ENCODE data around the gene CLCNKB.

CLCNKB gene

DNA sequence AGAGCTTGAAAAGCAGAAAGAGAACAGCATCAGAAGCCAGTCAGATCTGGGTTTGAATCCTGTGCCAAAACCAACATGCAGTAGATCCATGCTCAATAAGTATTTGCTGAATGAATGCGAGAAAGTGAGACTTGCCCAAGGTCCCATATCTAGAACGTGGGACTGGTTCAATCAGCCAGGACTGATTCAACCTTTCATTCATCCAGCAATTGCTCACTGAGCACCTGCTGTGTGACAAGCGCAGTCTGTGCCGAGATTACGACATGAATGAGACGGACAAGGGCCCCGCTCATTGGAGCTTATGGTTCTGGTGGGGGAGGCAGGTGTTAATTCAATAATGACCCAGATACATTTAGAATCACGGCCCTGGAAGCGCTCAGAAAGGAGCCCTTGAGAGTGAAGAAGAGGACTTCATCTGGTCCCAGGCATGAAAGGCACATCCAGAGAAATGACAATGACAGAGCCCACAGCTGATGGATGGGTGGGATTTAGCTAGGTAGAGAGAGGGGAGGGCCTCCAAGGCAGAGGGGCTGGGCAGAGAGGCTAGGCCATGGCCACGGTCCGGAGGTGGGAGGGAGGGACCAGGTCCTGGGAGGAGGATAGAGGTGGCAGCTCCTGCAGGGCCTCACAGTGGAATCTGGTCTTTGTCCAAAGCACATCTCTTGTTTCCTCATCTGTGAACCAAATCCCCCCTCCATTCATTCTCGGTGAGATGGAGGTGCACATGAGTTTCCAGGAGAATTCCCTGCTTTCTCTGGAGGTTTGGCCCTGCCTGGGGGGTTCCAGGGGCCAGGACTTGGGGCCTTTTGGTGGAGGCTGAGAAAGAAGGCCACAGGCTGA, 34.0 kb downstream of the CLCNKB start:
- DNase-seq = no peak

GRCh38 chr1:16078925-16079656, 35.5 kb downstream of the CLCNKB start:
- peak; percentile 66 for DNase-seq

- DNase-seq = no peak
Observed at GRCh38 chr1:16080422-16081150, 37.0 kb downstream of the CLCNKB start.

- DNase-seq = no peak
Observed at GRCh38 chr1:16081636-16082035, 38.1 kb downstream of the CLCNKB start.

- DNase-seq = peak; percentile 37
Observed at GRCh38 chr1:16082283-16083038, 38.9 kb downstream of the CLCNKB start.

DNA sequence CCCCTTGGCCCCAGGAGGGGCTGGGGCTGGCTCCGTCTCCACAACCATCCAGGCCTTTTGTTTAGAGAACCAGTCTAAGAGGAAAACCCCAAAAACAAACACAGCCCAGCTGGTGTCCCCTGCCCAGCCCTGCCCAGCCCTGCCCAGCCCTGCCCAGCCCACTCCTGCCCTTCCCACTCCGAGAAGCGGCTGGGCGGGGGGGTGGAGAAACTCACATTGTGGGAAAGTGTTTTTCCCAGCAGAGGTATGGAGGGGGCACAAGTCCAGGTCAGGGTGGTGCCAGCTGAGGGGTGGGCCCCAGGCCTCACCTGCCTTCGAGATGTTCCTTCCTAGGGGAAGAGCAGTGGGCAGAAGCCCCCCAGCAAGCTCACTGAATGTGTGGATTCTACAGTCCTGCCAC, 39.9 kb downstream of the CLCNKB start:
- DNase-seq = no peak

GRCh38 chr1:16085522-16085921, 41.9 kb downstream of the CLCNKB start:
- DNase-seq = no peak

GRCh38 chr1:16087733-16088132, 44.2 kb downstream of the CLCNKB start:
- DNase-seq = no peak

DNA sequence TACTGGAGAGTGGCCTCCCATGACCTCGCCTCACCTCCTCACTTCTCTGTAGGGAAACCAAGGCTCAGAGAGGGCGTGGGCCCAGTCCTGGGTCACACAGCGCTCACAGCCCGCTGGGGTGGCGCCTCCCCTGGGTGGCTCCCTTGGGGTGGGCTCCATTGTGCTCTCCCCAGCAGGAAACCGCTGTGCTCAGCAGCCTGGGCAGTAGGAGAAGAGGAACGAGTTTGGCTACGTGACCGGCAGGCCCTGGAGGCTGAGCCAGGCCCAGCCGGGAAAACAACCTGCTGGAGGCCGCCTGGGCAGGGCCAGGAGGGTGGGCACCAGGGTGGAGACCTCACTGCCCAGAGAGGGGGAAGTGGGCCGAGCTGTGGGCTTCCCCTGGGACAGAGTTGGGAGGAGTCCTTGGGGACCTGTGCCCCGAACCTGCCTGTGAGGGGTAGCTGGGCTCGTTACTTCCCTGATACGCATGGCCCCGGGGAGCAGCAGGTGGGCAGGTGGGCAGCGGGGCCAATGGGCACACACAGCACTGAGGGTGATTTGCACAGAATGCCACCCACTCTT, 44.8 kb downstream of the CLCNKB start:
- DNase-seq = no peak

- DNase-seq = no peak
Observed at GRCh38 chr1:16088996-16089395, 45.4 kb downstream of the CLCNKB start.

DNA sequence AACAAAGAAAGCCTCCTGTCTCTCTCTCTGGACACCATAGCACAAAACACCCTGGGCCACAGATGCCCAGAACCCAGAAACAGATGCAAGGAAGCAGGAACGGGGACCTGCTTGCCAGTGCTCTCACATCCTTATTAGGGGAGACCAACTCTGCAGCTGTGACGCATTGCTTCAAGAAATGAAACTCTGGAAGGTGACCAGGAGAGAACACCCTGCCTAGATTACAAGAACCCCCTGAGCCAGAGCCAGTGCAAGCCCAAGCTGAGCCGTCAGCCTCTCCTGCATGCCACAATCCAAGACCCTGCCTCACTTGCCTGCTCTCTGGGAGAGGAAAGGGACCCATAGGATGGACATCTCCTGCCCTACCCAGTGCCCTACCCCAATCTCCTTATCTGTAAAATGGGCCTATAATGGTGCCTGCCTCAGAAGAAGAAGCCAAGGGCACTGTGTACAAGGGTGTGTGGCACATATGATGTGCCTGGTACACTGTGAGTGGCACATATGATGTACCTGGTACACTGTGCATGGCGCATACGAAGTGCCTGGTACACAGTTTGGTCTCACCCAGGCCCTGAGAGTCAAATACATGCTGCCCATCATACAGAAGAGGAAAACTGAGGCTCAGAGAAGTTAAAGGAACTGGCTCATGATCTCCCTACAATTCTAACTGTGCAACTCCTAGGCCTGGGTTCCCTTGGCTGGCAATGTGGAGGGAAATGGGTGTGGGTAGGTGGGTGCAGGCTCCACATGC, 46.7 kb downstream of the CLCNKB start:
- no peak for DNase-seq

DNA sequence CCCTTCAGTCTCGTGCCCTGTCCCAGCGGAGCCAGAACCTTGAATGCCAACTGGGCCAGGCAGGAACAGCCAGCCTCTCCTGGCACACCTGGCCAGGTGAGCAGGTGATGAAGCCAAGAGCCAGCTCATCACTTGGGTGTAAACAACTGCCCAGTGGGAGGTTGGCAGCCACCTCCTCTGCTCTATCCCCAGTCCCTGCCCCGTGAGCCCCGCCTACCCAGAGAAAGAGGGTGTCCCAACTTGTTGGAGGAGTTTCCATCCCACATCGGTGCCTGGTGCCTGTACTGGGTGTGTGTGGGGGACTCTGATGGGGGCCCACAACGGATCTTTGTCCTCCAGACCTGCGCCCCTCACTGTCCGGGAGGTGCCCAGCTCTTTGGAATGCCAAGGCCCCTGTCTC, 47.7 kb downstream of the CLCNKB start:
- DNase-seq = no peak

DNA sequence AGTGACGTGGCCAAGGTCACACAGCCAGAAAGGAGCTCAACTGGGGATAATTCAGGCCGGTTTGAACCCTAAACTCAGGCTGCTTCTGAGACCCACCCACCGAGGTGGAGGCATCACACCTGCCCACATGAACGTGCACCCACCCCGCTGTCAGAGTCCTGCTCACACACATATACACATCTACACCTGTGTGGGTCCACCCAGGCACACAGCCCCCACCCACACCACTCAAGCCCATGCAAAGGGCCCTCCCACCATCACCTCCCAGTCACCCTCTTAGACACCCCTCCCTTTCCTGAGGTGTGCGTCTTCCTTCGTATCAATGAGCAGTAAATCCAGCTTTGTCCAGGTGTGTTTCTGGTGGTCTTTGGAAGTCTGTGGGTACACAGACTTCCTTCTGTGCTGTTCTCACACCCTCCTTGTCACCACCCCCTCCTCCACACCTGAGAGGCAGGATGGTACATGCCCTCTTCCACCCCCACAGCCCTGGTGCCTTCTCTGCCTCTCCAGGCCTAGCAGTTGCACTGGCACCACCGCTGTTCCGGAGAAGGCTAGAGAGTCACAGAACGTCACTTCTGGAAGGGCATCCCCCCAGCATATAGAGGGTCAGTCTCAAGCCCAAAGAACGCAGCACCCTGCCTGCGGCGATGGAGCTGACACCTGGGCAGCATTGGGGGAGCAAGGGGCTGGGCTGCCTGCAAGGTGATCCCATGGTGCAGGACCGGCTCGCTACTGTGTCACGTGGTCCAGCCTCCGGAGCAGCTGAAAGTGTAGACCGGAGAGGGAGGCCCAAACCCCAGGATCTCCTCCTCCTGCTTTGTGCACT, 48.7 kb downstream of the CLCNKB start:
- no peak for DNase-seq

DNA sequence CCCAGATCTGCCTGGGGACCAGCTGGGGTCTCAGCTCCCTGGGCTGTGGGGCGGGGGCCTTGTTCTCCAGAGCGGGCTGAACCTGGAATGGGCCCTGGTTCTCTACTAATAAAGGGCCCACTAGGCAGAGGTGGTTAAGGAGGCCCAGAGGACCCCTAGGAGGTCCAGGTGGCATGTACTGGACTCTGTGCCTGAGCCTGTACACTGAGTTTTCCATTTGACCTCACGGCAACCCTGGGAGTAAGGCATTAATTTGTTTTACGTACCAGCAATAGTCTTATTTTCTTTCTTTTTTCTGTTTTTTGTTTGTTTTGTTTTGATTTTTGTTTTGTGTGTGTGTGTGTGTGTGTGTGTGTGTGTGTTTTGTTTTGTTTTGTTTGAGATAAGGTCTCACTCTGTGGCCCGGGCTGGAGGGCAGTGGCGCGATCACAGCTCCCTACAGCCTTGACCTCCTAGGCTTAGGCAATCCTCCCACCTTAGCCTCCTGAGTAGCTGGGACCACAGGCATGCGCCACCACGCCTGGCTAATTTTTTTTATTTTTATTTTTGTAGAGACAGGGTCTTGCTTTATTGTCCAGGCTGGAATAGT, 49.4 kb downstream of the CLCNKB start:
- no peak for DNase-seq

DNA sequence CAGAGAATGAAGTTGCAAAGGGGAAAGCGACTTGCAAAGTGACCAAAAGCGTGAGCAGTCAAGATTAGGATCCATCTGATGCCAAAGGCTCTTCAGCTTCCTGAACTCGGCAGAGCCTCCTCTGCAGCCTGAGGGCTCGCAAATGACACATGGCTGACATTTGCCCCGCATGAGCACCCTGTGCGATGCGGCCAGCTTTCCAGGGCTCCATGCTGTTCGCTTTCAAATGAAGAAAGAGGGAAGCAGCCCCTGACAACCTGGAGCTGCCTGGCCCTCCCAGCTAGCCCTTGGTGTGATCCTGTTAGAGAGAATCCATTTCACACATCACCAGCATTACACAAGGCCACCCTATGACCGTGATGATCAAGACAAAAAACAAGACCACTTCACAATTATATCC, 50.0 kb downstream of the CLCNKB start:
- no peak for DNase-seq

DNA sequence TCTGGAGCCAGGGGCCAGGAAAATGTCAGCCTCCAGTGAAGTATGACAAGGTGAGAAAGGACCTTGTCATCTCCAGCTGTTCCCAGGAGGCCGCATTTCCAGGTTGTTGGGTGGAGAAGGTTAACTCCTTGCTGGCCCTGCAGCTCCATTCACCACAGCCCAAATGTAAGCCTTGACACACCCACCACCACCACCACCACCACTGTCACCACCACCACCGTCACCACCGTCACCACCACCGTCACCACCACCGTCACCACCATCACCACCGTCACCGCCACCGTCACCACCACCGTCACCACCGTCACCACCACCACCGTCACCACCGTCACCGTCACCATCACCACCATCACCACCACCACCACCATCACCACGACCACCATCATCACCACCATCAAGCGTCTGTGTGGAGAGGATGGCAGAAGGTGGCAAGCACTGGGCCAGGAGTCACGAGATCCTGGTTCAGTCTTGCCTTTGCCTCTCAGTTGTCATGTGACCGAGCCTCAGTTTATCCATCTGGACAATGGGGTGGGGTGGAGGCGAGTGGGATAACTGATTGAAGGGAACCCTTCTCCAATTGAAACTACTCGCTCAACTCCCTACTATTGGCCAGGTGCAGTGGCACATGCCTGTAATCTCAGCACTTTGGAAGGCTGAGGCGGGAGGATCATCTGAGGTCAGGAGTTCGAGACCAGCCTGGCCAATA, 51.0 kb downstream of the CLCNKB start:
- DNase-seq = no peak

DNA sequence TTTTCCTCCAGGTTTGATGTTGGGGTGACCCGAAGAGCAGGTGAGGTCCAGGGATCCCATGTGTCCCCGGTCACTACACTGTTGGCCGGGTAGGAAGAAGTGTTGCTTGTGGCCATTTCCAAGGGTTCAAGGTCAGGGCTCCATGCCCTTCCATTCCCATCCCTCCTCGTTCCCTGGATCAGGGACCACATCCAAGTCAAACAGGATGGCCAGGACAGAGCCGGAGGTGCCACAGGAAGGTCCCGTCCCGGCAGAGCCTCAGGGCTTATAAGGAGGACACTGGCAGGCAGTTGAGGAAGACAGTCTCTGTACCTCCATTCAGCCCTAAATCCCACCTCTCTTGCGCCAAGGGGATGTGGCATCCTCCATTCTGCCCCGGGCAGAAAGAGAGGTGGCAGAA, 51.9 kb downstream of the CLCNKB start:
- DNase-seq = no peak

GRCh38 chr1:16099412-16099811, 55.8 kb downstream of the CLCNKB start:
- no peak for DNase-seq

GRCh38 chr1:16101623-16102022, 58.0 kb downstream of the CLCNKB start:
- no peak for DNase-seq
